ENCODE measurements around the gene DDX43. TPM values are rescaled to one million over a fixed set of nuclear protein-coding genes. Genes with fewer than 3 reads are reported as not detected.

The DDX43 gene
- polyA plus RNA-seq, 1 donor from 2014 or later, result not detected

DNA sequence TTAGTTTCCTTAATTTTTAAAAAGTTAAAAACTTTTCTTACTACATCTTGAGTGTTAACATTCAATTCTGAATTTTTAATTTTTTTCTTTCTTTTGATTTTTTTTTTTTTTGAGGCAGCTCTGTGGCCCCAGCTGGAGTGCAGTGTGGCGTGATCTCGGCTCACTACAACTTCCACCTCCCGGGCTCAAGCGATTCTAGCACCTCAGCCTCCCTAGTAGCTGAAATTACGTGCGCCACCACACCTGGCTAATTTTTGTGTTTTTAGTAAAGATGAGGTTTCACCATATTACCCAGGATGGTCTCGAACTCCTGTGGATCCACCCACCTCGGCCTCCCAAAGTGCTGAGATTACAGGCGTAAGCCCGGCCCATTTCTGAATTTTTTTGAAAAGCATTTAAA is 1.2 kb downstream of the DDX43 start:
- Histone ChIP-seq H3K4me2 (ENCODE audit: low read length) (no peak overlapping the region), H3K27ac (ENCODE audit: low read length) (no peak overlapping the region), H3K79me2 (replicated peaks; ENCODE audit: insufficient read depth, low read length) (no peaks in the 10 kb centered on the region), H3K4me3 (ENCODE audit: low read length) (no peak overlapping the region), H3K9me3 (ENCODE audit: low read length) (no peaks in the 10 kb centered on the region), H2AFZ (ENCODE audit: low read depth, low read length) (no peak overlapping the region), H3K36me3 (ENCODE audit: insufficient read depth, low read length) (no peaks in the 10 kb centered on the region), H3K9ac (ENCODE audit: low read length) (no peak overlapping the region), H3F3A (ENCODE audit: insufficient read depth, low read length, poor library complexity, severe bottlenecking) (no peaks in the 10 kb centered on the region), H3K27me3 (ENCODE audit: insufficient read depth, low read depth, low read length) (no peaks in the 10 kb centered on the region), H4K20me1 (ENCODE audit: insufficient read depth) (no peaks in the 10 kb centered on the region), H3K9me2 (ENCODE audit: insufficient read depth, low read length) (no peaks in the 10 kb centered on the region)
- no peak for TF ChIP-seq SMC3 (conservative IDR thresholded peaks at IDR 0.05; ENCODE audit: poor library complexity)
- TF ChIP-seq, protein P1, sequence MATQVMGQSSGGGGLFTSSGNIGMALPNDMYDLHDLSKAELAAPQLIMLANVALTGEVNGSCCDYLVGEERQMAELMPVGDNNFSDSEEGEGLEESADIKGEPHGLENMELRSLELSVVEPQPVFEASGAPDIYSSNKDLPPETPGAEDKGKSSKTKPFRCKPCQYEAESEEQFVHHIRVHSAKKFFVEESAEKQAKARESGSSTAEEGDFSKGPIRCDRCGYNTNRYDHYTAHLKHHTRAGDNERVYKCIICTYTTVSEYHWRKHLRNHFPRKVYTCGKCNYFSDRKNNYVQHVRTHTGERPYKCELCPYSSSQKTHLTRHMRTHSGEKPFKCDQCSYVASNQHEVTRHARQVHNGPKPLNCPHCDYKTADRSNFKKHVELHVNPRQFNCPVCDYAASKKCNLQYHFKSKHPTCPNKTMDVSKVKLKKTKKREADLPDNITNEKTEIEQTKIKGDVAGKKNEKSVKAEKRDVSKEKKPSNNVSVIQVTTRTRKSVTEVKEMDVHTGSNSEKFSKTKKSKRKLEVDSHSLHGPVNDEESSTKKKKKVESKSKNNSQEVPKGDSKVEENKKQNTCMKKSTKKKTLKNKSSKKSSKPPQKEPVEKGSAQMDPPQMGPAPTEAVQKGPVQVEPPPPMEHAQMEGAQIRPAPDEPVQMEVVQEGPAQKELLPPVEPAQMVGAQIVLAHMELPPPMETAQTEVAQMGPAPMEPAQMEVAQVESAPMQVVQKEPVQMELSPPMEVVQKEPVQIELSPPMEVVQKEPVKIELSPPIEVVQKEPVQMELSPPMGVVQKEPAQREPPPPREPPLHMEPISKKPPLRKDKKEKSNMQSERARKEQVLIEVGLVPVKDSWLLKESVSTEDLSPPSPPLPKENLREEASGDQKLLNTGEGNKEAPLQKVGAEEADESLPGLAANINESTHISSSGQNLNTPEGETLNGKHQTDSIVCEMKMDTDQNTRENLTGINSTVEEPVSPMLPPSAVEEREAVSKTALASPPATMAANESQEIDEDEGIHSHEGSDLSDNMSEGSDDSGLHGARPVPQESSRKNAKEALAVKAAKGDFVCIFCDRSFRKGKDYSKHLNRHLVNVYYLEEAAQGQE (IDR thresholded peaks at IDR 0.05; ENCODE audit: borderline replicate concordance), result no peak
- TF ChIP-seq EZH2 (IDR thresholded peaks at IDR 0.05; ENCODE audit: borderline replicate concordance, insufficient read depth, low read length, poor library complexity, severe bottlenecking), result no peak
- no peak for TF ChIP-seq POLR2AphosphoS5 (IDR thresholded peaks at IDR 0.05)
- TF ChIP-seq MXI1 (conservative IDR thresholded peaks at IDR 0.05; ENCODE audit: poor library complexity, severe bottlenecking), result no peak
- TF ChIP-seq RAD21 (conservative IDR thresholded peaks at IDR 0.05), result no peak
- TF ChIP-seq, protein P2, sequence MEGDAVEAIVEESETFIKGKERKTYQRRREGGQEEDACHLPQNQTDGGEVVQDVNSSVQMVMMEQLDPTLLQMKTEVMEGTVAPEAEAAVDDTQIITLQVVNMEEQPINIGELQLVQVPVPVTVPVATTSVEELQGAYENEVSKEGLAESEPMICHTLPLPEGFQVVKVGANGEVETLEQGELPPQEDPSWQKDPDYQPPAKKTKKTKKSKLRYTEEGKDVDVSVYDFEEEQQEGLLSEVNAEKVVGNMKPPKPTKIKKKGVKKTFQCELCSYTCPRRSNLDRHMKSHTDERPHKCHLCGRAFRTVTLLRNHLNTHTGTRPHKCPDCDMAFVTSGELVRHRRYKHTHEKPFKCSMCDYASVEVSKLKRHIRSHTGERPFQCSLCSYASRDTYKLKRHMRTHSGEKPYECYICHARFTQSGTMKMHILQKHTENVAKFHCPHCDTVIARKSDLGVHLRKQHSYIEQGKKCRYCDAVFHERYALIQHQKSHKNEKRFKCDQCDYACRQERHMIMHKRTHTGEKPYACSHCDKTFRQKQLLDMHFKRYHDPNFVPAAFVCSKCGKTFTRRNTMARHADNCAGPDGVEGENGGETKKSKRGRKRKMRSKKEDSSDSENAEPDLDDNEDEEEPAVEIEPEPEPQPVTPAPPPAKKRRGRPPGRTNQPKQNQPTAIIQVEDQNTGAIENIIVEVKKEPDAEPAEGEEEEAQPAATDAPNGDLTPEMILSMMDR (IDR thresholded peaks at IDR 0.05; ENCODE audit: poor library complexity, severe bottlenecking), result no peak
- no peak for TF ChIP-seq TAF1 (IDR thresholded peaks at IDR 0.05; ENCODE audit: low read depth)
- no peak for TF ChIP-seq EP300 (conservative IDR thresholded peaks at IDR 0.05; ENCODE audit: poor library complexity, severe bottlenecking)

DNA sequence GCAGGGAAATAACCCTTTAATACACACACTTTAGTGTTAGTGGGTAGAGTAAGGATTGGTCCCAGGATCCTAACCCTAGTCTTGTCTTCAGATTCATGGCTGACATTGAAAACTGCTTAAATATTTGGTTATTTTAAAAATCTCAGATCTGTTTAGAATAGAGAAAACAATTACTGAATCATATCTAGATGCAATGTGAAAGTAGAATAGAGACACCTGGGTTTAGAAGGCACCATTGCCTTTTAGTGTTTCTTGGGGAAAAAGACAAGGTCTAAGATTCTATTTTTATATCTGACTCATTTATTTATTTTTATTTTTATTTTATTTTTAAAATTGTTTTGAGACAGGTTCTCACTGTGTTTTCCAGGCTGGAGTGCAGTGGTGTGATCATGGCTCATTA is 6.0 kb downstream of the DDX43 start:
- Histone ChIP-seq H3K36me3 (ENCODE audit: insufficient read depth, low read length) (no peaks in the 10 kb centered on the region), H3F3A (ENCODE audit: insufficient read depth, low read length, poor library complexity, severe bottlenecking) (no peaks in the 10 kb centered on the region), H3K9me3 (ENCODE audit: low read length) (no peaks in the 10 kb centered on the region), H3K27me3 (ENCODE audit: insufficient read depth, low read depth, low read length) (no peaks in the 10 kb centered on the region), H3K9ac (ENCODE audit: low read length) (no peak overlapping the region), H3K79me2 (replicated peaks; ENCODE audit: insufficient read depth, low read length) (no peaks in the 10 kb centered on the region), H2AFZ (ENCODE audit: low read depth, low read length) (no peak overlapping the region), H3K9me2 (ENCODE audit: insufficient read depth, low read length) (no peaks in the 10 kb centered on the region), H3K4me2 (ENCODE audit: low read length) (no peak overlapping the region), H3K4me3 (ENCODE audit: low read length) (no peak overlapping the region), H4K20me1 (ENCODE audit: insufficient read depth) (no peaks in the 10 kb centered on the region), H3K27ac (ENCODE audit: low read length) (no peak overlapping the region)
- TF ChIP-seq EP300 (conservative IDR thresholded peaks at IDR 0.05; ENCODE audit: poor library complexity, severe bottlenecking) (no peak), SMC3 (conservative IDR thresholded peaks at IDR 0.05; ENCODE audit: poor library complexity) (no peak)
- TF ChIP-seq, protein P2 (IDR thresholded peaks at IDR 0.05; ENCODE audit: poor library complexity, severe bottlenecking), result no peak
